Measurements from ENCODE around the gene TTC7B.

TTC7B gene

DNA sequence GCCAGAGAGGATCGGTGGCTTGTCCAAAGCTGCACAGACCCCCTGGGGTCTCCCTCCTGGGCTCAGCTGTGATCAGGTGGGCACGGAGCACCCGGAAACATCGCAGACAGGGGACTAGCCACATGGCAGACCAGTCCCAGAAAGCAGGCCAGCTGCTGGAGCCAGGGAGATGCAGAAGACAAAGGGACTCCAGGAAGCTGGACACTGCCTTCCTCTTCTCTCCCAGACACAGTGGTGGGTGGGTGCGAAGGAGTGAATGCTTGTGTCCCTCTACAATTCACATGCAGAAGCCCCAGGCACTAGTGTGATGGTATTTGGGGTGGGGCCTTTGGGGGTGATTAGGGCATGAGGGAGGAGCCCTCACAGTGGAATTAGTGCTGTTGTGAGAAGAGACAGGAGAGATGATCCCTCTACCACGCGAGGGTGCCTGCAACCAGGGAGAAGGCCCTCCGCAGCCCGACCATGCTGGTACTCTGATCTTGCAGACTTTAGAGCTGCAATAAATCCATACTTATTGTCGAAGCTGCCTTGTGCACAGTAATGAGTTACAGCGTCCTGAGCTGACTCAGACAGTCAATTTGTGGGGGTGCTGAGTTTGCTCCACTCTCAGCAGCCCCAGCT is 324.2 kb downstream of the TTC7B start:
- peak; percentile 48 for DNase-seq (ENCODE audit: low read depth)
- H3K4me3 ChIP-seq (ENCODE audit: control insufficient read depth, low read depth, low read length) = no peak overlapping the region
- TF ChIP-seq, protein P1, sequence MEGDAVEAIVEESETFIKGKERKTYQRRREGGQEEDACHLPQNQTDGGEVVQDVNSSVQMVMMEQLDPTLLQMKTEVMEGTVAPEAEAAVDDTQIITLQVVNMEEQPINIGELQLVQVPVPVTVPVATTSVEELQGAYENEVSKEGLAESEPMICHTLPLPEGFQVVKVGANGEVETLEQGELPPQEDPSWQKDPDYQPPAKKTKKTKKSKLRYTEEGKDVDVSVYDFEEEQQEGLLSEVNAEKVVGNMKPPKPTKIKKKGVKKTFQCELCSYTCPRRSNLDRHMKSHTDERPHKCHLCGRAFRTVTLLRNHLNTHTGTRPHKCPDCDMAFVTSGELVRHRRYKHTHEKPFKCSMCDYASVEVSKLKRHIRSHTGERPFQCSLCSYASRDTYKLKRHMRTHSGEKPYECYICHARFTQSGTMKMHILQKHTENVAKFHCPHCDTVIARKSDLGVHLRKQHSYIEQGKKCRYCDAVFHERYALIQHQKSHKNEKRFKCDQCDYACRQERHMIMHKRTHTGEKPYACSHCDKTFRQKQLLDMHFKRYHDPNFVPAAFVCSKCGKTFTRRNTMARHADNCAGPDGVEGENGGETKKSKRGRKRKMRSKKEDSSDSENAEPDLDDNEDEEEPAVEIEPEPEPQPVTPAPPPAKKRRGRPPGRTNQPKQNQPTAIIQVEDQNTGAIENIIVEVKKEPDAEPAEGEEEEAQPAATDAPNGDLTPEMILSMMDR (conservative IDR thresholded peaks at IDR 0.05; ENCODE audit: control insufficient read depth, insufficient read depth, low read depth, low read length) = no peak

DNA sequence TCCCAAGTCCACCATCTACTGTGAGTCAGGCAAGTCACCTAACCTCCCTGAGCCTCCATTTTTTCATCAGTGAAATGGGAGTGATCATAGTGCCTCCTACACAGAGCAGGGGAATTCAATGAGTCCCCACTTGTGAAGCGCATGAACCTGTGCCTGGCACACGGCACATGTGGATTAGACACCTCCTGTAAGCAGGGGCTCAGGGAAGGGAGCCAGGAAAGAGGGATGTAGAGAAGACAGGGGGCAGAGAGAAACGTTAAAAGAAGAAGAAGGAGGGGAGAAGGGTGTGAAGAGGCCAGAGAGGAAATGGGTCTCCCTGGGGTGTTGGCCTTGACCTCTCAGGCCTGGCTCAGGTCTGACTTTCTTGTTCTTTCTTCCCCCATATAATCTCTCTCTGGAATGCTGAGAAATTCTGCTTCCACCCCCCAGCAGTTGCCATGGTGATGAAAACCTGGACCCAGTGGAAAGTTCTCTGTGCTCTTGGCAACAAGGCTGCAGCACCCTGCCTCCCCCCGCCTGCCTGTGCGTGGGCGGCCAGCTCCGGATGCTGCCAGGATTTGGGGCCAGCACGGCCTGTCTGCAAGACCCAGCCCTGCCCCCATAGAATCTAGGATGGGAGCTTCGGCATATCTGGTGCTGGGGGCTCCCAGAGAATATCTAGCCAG is 324.9 kb downstream of the TTC7B start:
- peak; percentile 84 for DNase-seq (ENCODE audit: low read depth)
- H3K4me3 ChIP-seq (ENCODE audit: control insufficient read depth, low read depth, low read length) = no peak overlapping the region
- TF ChIP-seq, protein P1 (conservative IDR thresholded peaks at IDR 0.05; ENCODE audit: control insufficient read depth, insufficient read depth, low read depth, low read length) = no peak

DNA sequence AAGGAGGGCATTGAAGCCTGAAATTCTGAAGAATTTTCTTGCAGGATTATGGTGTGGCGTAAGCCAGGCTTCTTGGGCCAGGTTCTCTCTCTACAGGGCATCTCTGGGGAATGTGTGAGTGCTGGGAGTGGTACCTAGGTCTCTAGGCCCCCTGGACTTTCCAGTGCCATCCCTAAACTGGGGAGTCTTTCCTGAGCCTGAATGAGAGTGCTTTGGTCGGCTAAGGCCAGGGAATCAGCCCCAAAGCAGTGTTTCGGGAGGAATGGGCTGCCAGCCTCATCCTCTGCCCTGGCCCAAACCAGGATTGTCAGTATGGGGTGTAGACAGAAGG is 325.5 kb downstream of the TTC7B start:
- DNase-seq (ENCODE audit: low read depth) = no peak
- TF ChIP-seq, protein P1 (conservative IDR thresholded peaks at IDR 0.05; ENCODE audit: control insufficient read depth, insufficient read depth, low read depth, low read length) = no peak
- H3K4me3 ChIP-seq (ENCODE audit: control insufficient read depth, low read depth, low read length) = no peak overlapping the region

DNA sequence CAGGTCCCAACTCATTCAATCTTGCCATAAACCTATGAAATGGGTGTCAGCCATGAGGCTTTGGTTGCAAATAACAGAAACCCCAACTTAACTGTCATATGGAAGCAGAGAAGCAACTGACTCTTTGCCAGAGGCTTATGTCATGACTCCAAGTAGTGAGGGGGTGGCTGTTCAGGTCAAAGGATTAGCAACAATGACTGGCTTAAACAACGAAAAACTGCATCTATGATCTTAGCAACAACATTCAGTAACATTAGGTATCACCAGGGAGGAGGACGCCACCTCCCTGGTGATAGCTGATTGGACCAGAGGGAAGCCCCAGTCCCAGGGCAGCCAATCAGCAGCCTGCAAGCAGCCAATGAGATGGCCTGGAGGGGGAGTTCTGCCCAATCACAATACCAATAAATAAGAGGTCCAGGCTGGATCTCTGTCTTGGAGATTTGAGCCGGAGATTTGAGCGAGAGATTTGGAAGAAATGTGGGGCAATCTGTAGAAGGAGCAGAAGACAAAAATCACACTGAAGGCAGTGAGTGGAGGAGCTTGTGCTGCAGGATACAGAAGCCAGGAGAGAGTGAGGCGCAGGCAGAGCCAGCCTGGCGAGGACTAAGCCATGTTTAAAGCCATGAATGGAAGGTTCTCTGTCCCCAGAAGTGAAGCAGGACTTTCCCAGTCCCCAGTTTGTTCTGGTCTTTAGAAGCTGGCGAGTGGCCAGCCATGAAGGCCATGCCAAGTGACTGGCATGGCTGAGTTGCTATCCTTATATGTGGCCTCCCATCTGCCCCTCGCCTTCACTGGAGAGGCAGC is 326.1 kb downstream of the TTC7B start:
- no peak overlapping the region for H3K4me3 ChIP-seq (ENCODE audit: control insufficient read depth, low read depth, low read length)
- TF ChIP-seq, protein P1 (conservative IDR thresholded peaks at IDR 0.05; ENCODE audit: control insufficient read depth, insufficient read depth, low read depth, low read length) = no peak
- peak; percentile 78 for DNase-seq (ENCODE audit: low read depth)

DNA sequence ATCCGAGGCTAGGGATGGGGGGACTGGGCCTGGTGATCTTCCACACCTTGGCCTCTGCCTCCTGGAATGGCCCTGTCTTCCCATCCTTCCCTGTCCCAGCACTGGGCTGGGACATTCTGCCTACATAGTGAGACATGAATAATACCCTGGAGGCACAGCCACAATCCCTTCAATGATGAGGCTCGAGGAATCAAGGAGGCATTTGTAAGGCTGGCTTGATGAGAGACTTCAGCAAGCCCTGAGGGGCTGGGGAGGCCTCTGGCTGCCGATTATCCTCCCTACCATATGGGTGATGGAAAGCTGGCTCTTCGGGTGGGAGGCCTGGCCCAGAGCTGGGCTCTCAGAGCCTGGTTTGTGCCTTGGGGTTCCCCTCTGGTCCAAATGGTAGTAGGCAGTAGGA is 326.9 kb downstream of the TTC7B start:
- TF ChIP-seq, protein P1 (conservative IDR thresholded peaks at IDR 0.05; ENCODE audit: control insufficient read depth, insufficient read depth, low read depth, low read length) = no peak
- H3K4me3 ChIP-seq (ENCODE audit: control insufficient read depth, low read depth, low read length) = no peak overlapping the region
- DNase-seq (ENCODE audit: low read depth) = no peak

DNA sequence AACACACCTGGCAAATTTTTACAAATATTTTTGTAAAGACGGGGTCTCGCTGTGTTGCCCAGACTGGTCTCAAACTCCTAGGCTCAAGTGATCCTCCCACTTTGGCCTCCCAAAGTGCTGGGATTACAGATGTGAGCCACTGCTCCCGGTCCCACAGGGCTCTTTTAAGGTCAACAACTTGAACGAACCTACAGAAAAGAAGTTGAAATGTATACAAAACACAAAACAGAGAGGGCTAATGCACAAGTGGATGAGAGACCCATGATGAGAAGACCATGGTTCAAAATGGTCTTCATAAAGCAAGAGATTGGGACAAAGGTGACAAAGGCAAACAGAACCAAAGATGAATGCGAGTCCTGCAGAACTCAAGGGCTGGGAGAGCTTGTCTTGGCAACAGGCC is 328.0 kb downstream of the TTC7B start:
- no peak overlapping the region for H3K4me3 ChIP-seq (ENCODE audit: control insufficient read depth, low read depth, low read length)
- no peak for DNase-seq (ENCODE audit: low read depth)
- TF ChIP-seq, protein P1 (conservative IDR thresholded peaks at IDR 0.05; ENCODE audit: control insufficient read depth, insufficient read depth, low read depth, low read length) = no peak
